GM21526 (cell line): ENCODE data around the gene CHMP2A.
"Not testable (repeated sequence)": the region's sequence is repeated elsewhere in the genome, so short reads cannot be mapped to it uniquely, and the experiment has no call there.

Source experiments
- ATAC-seq: cut with Tn5 transposase; IDR thresholded peaks from one replicate; pipeline ENCODE4 v1.9.1; 2021; ENCODE audit warnings: moderate library complexity; ENCODE audit not compliant: unreplicated experiment, low FRiP score

Gene CHMP2A

DNA sequence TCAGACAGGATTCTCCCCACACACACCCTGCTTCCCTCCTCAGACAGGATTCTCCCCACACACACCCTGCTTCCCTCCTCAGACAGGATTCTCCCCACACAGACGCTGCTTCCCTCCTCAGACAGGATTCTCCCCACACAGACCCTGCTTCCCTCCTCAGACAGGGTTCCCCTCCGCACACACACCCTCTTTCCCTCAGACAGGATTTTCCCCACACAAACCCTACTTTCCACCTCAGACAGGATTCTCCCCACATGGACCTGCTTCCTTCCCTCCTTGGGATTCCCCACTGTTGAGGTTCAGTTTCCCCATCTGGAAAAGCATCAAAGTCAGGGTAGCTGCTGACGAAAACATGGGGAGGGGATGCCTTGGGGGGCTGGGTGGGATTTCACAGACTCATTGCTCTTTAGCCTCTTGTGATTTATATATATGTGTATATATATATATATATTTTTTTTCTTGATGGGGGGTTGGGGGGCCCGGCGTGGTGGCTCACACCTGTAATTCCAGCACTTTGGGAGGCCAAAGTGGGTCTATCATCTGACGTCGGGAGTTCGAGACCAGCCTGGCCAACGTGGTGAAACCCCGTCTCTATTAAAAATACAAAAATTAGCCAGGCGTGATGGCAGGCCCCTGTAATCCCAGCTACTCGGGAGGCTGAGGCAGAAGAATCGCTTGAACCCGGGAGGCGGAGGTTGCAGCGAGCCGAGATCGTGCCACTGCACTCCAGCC, 12.1 kb downstream of the CHMP2A start:
- ATAC-seq = not testable (repeated sequence)

DNA sequence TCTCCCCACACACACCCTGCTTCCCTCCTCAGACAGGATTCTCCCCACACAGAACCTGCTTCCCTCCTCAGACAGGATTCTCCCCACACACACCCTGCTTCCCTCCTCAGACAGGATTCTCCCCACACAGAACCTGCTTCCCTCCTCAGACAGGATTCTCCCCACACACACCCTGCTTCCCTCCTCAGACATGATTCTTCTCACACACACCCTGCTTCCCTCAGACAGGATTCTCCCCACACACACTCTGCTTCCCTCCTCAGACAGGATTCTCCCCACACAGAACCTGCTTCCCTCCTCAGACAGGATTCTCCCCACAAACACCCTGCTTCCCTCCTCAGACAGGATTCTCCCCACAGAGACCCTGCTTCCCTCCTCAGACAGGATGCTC, 15.7 kb downstream of the CHMP2A start:
- ATAC-seq = not testable (repeated sequence)

DNA sequence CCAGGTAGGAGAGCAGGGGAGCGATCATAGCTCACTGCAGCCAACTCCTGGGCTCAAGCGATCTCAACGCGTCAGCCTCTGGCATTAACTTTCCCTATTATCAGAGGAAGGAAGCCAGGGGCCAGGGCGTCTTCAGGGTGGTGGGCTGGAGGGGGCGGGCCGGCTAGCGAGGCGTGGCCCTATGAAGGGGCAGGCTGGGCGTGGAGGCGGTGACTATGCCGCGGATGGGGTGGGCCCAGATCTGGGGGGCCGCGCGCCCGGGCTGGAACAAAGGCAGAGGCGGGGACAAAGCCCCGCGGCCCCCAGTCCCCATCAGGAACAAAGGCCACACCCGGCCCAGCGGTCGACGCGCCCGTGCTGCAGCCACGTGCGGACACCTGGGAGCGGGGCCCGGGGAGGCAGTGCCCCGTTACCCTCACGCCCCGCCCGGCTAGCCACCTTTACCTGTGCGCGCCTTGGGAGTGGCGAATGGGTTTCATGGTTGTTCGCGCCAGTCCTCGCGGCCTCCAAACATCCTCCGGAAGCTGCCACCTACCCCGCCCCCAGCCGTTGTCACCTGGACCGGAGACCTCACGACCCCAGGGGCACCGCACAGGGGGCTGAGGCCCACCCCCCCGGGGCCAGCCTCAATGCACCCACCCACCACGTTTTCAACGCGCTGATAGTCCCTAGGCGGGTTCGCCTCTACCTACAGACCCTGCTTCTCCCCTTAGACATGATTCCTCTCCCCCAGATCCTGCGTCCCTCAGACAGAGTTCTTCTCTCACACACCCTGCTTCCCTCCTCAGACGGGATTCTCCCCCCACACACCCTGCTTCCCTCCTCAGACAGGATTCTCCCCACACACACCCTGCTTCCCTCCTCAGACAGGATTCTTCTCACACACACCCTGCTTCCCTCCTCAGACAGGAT, 16.4 kb downstream of the CHMP2A start:
- no peak for ATAC-seq

DNA sequence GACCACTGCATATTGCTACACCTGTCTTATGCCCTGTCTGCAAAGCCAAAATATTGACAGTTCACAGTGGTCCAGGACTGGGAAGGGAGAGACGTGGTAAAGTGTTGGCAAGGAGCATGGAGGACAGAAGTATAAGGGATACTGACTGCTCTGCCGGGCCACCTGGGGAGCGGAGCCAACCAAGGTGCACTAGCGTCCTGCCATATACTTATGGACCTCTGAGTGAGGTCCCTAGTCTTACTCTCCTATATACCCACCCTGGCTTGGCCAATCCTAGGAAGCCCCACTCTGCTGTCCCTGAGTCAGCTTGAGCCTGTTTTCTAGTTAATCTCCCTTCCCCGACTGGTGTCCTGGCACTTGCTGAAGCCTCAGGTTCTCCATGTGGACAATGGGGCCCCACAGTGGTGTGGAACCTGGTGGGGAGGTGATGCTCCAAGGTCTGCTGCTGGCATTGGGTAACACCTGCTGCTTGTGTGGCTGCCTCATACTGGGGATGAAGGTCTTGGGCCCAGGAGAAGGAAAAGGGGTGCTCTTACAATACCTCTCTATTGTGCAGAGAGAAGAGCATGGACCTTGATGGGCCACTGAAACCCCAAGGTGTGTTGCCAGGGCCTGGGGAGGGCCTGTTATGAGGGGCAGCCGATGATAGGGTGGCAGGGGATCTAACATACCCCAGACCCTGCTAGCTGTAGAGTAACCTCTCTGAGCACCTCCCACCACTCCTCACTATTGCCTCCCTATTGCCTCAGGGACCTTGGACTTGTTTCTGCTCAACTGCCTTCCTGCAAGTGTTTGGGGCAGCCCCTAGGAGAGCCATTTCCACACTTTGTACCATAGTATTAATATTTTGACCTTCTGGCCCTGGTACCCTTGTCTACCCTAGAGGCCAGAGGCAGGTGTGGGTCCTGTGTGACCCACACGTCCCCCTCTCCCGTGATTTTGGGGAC, 17.8 kb downstream of the CHMP2A start:
- no peak for ATAC-seq

DNA sequence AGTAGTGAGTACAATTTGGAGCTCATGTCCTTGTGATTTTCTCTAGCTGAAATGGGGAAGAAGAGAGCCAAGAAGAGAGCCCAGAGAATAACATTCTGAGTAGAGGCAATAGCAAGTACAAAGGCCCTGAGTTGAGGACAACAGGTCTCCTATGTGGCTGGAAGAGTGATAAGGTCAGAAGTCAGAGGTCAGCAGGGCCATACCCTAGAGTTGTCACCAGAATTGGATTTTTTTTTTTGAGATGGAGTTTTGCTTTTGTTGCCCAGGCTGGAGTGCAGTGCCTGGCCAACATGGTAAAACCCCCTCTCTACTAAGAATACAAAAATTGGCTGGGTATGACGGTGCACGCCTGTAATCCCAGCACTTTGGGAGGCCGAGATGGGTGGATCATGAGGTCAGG, 19.0 kb downstream of the CHMP2A start:
- no peak for ATAC-seq

DNA sequence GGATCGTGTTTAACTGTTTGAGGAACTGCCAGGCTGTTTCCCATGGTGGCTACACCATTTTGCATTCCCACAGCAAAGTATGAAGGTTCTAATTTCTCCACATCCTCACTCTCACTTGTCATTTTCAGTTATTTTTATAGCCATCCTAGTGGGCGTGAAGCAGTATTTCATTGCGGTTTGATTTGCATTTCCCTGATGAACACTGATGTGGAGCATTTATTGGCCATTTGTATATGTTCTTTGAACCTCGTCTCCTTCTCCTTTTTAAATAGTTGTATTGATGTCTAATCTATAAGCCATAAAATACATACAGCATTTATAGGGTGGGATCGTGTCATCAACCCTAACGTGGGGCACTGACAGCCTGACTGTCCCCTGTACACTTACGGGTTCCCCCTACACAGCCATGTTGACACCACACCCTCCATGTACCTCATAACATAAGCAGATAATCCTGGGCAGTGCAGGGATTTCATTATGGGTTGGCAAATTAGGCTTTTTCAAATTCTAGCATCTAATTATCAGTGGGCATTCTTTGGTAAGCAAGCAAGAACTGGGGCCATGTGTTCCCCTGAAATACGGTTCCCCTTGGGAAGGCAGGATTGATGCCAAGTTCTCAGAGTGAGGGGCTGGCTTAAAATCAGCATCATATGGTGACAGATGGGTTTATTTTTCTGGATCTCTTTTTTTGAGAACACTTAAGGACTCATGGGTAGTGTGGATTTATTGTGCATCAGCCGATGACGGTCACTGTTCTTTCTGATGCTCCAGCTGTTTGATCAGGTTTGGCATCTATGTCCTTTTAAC, 23.7 kb downstream of the CHMP2A start:
- no peak for ATAC-seq

DNA sequence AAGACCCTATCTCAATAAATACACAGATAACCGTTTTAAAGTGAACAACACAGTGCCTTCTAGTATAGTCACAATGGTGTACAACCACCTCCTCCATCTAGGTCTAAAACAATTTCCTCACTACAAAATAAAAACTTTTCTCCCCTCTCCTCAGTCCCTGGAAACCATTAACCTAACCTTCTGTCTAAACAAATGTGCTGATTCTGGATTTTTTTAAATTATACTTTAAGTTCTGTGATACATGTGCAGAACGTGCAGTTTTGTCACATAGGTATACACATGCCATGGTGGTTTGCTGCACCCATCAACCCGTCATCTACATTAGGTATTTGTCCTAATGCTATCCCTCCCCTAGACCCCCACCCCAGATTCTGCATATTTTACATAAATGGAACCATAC, 25.5 kb downstream of the CHMP2A start:
- no peak for ATAC-seq

DNA sequence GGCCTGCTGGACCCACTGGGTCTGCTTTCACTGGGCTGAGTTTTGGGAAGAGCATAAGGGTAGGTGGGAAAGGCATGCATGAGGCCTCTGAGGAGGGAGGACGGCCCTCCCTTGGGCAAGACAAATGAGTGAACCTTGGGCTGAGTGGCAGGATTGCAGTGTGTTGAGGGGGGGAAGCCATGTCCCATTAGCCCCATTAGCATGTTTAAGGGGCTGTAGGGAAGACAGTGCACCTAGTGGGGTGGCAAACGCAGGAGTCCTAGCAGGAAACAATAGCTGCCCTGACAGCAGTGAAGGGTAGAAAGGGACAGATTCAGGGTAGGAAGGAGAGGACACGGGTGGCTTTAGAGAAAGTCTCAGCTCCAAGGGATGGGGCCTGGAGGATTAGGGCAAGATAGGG, 32.2 kb downstream of the CHMP2A start:
- ATAC-seq = no peak

DNA sequence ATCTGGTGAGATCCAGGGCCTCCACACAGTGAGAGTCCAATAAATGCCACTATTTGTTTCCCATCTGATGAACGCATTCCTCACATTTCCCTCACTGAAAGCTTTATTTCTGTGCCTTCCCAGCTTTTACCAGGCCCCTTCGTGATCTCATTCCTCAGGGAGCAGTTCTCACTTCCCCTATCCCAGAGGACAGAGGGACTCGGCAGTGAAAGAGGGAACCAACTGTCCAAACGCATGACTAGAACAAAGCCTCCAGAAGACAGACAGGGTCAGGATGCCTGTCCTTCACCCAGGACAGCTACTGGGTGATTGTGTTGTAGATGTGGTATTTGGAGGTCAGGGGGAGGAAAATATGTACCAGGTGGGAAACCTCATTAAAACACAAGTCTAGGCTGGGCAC, 33.3 kb downstream of the CHMP2A start:
- no peak for ATAC-seq

DNA sequence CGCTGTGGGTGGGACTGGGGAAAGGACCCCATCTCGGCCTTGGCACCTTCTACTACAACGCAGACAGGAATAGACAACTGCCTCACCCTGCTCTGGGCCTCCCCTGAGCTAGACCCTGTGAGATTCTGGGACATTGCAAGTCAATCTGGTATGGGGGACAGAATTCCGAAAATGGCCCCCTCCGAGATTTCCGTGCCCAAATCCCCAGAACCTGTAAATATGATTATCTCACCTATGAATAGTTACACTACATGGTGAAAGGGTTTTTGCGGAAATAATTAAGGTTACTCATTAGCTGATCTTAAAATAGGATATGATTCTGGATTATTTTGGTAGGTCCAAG, 34.7 kb downstream of the CHMP2A start:
- no peak for ATAC-seq

DNA sequence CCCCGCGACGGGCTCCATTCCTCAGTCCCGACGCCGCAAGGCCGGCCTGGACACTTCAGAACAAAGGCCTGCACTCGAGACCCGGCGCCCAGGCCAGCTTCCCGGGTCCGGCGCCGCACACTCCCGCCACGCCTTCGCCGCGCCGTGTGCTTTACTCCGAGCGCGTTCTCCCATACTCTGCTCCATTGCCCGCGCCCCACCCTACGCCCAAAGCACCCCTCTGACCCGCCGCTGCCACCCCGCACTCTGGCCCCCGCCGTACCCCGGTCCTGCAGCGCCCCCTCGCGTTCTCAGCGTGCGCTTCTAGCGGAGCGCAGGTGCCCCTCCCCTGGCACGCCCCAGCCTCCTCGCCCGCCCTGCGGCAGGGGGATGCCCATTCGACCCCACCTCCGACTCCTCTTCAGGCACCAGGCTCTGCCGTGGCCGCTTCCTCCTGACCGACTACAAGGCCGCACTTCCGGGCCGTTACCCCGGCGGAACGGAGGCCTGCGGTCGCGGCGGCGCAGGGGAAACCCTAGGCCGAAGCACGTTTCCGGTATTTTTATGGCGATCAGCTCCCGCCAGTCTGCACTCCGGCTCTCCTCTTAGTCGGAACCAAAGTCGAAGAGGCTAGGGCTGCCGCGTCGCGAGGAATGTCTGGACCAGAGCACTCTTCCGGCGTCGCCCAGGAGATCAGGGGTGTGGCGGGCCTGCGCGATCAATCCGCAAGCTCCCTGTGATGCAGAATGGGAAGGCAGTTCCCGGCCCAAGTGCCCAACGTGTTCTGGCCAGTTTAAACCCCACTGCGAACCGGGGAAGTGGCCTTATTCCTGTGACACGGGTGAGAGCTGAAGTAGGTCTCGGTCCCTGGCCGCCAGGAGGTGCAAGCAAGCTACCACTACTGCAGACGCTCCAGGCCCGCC, 35.3 kb downstream of the CHMP2A start, which contains the start of gene ZBTB45:
Gene ZBTB45 (minus strand): TSS at position 456 of the 902 bp plus-strand sequence. CDS start 2,137 bp downstream, outside the sequence.
- ATAC-seq = peak; percentile 76

DNA sequence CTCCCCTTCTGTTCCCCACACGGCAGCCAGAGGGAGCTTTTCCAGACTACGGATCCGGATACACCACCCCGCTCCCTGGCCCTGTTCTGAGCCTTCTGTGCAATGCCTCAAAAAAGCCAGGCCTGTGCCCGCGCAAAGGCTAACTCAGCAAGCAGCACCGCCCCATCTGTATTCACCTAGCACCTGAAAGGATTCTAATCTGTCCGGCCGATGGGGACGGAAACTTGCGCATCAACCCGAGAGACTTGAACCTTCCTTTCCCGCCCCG, 35.9 kb downstream of the CHMP2A start:
- ATAC-seq = no peak

DNA sequence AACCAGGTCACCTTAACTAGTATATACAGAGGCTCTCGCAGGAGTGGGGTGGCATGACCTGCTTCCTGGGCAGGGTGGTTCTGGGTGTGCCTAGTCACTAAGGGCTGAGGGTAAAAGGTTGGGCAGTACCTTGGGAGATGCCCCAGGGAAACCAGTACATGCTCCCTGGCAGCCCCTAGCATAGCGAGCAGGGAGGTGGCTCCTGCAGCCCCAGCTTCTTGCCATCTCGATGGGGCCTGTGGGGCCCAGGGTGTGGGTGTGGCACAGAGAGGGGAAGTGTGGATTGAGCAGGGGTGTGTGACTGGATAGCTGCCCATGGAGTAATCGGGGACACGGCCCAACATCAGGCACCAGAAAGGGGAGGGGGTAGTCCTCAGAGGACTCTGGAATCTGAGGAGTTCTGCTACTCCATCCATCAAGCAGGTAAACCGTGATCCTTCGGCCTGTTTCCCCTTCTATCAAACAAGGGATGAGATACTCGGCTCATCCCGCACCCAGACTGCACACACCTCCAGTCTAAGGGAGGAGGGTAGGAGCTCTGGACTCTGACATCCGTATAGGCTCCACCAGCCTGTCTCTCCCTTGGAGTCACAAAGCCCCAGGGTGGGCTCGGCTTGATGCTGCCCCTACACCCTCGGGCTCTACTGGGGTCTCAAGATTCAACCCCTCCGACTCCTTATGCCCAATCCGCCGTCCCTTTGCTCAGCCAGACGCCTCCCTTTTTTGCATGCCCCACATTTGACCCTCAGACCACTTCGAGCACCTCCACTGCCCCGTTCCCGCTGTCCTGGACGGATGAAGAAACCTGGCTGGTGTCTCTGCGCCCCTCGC, 36.4 kb downstream of the CHMP2A start:
- ATAC-seq = no peak

DNA sequence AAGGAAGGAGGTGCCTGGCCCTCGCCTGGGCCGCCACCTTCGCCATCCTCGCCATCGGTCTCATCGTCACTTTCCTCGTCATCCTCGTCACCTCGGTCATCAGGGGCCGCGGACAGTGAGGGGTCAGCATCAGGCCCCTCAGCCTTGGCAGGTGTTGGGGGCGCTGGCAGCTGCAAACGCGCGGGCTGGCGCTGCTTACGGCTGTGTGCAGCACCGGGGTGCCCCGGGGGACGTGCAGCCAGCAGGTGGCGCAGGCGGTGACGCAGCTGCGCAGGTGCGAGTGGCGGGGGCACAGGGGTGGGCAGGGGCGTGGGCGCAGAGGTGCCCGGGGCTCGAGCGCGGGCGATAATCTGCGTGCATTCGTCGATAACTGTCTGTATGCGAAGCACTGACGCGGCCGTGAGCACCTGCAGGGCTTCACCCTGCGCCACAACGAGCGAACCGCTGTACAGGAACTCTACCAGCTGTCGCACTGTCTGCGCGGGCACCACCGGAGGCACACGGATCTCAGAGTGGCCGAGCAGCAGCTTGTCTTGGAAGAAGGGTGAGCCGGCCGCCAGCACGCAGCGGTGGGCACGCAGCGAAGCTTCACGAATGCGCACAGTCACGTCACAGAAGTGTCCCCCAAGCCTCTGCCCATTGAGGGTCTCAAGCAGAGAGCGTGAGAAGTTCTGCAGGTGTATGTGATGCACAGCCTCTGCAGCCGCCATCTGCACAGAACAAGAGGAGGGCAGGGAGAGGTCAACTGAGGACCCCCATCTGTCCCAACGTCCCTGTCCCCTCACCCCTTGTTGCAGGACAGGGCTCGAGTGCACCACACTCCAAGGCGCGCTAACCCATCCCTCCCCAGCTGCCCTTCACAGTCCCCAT, 37.7 kb downstream of the CHMP2A start:
- ATAC-seq = no peak

DNA sequence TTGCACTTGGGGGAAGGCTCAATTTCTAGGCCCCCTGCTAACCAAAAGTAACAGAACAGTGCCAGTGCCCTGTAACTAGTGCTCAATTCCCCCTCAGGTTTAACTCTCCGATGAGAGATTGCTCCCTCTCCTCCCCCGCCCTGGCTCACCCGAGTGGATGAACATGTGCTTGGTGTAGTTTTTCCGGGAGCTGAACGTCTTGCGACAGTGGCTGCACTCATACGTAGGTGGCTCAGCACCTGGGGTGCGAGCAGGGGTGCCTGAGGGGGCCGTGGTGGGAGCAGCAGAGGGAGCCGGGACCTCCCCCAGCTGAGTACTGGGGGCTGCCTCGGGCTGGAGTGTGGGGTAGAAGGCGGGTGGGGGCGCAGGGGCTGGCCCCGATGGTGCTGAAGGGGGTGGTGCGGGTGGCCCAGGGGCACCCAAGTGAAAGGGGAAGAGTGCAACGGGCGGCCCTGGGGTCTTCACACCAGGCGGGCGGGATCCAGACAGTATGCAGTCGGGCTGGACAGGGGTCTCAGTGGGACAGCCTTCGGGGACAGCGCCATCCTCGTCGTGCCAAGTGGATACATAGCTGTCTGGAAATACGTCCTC, 38.6 kb downstream of the CHMP2A start:
- ATAC-seq = no peak

DNA sequence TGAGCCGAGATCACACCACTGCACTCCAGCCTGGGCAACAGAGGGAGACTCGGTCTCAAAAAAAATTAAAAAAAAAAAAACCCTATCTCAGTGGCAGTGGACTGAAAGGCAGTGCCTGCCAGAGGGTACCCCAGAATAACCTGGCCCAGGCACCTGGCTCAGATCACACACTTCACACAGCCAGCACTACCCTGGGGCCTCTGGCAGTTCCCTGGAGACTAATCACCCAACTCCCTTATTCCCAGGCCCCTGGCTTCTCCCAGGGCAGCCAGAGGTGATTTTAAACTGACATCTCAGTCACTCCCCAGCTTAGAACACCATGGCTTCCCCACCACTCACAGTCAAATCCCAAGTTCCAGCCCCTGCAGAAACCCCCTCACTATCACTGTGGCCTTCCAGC, 39.6 kb downstream of the CHMP2A start:
- no peak for ATAC-seq

DNA sequence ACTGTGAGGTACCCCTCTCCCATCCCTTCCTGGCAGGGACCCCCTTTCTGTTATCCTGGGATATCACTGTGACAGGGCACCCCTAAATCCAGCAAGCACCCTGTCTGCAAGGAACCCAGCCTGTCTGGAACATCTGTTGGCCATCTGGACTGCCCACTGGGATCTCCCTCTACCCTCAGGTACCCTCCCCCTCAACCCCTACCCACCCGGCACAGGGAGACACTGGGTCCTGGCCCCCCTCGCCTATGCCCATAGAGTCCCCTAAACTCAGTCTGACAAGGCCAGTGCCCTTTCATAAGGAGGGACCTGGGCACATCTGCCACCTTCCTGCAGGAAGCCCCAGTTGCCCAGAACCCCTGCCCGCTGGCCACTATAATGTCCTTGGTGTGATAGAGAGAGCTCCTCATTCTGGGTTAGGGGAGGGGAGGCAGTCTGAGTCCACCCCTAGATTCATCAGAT, 40.3 kb downstream of the CHMP2A start:
- no peak for ATAC-seq
